HPDE6-E6E7 (cell line): ENCODE results near the gene LYSMD2.
A peak's percentile ranks its signal among the peaks of the same experiment; 100 is the strongest.

Source experiments
- DNase-seq: peaks from one replicate; pipeline ENCODE4 v3.0.0; 2011; ENCODE audit warnings: missing footprints; ENCODE audit errors: extremely low spot score

Gene LYSMD2

DNA sequence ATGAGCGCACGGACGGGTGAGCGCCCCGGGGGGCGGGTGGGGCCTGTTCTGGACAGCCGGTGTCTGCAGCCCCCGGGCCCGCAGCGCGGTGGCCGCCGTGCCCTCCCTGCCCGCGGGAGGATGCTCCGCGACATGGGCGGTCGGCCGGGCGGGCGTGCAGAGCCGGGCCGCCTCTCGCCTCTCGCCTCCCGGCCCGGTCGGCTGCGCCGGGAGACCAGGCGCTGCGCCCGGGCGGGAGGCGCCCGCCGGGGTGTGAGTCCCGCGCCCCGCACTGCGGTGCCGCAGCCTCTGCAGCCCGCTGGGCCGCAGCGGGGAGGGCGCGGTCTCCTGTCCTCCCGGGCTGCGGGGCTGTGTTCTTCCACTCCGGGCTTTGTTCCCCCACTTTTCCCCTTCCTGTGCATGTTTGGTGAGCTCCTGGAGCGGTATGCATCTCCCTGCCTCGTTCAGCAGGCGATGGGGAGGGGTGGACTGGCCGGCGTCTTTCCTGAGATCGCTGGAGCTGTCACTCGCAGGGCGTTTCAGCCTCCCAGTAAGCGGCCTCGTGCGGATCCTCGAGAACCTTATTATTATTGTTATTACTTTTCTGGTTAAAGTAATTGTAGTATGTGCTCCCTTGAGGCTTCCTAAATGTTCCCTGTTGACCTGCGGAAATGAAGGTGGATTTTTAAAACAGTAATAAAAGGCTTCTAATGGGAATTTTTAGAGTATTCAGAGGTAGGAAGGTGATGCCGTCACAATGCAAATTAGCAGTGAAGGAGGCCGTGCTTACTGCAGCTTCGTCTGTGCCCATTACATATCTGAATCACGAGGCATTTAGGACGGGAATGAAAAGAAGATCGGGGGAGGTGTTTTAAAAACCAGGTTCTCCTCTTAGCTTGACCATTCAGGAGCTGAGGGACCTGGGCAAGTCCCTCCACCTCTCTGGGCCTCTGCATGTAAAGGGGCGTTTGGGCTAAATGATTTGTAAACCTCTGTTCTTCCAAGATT lies 14.5 kb upstream of the LYSMD2 start:
- DNase-seq, result no peak

DNA sequence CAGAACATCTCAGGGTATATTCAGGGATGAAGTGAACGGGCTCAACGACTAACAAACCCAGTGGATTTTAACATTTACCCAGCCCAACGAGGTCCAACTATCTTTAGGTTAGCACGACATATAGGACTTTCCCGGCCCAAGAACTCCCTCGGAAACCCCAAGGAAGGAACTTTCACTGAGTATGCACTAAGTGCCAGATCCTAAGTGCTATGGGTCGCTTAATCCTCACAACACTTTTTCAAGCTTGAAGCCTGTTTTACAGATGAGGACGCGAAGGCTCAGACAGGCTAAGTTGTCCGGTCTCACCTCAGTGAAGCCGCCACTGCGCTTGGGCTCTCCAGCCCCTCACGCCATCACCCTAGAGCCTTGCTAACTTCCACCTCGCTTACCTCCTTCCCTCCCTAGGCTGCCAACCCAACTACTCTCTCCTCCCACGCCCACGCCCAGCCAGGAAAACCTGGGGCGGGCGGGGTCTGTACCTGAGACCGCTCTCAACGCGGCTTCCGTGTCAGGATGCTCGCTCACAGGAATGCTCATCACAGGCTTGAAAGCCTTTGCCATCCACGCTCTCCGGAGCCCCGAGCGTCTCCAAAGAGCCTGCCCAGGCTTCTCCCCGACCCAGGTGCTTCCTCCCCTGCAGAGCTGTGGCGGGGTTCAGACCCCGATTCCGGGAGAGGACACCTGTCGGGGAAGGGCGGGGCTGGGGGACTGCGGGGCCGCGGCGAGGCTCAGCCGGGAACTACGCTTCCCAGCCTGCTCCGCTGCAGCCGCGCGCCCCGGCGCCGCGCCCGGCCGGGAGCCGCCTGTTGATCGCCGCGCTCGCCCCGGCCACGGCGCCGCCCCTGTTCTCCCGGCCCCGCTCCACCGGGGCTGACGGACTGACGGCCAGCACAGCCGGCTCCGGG lies 13.6 kb upstream of the LYSMD2 start, which contains the start of gene TMOD2:
TSS of gene TMOD2 (plus strand) at position 806 of the 905 bp plus-strand sequence. CDS start 14,845 bp downstream, outside the sequence.
- peak; percentile 49 for DNase-seq

DNA sequence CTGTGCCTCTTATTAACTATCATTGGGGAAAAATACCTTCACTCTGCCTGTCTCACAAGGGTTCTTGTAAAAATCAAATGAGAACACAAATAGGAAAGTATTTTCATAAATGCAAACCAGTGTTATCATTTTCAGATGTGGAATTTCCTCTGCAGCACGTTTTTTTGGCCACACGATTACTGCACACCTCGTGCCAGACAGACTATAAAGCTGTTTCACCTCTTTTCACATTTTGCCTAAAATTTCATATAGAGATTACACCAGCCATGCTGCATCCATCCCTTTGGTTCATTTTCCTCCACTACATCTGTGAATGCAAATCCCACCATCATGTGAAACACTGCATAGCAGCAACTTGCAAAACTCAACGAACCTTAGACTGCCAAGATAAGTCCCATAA lies 12.7 kb upstream of the LYSMD2 start:
- no peak for DNase-seq

DNA sequence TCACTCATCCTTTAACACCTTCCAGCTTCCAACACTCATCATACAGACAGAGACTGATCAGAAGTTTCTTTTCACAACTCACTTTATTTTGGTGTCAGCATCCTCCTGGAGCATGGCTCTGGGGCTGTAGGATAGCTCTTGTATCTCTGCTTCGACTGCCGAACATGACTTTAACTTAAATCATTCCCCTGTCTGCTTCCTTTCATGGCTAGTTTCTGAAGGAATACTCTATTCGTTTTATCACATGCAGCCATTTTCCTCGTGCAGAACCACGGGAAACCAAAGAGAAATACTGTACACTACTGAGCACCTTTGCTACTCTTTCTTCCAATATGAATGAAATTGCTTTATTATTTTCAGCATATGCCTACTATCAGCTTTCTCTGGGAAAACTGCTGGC lies 11.9 kb upstream of the LYSMD2 start:
- DNase-seq, result no peak

DNA sequence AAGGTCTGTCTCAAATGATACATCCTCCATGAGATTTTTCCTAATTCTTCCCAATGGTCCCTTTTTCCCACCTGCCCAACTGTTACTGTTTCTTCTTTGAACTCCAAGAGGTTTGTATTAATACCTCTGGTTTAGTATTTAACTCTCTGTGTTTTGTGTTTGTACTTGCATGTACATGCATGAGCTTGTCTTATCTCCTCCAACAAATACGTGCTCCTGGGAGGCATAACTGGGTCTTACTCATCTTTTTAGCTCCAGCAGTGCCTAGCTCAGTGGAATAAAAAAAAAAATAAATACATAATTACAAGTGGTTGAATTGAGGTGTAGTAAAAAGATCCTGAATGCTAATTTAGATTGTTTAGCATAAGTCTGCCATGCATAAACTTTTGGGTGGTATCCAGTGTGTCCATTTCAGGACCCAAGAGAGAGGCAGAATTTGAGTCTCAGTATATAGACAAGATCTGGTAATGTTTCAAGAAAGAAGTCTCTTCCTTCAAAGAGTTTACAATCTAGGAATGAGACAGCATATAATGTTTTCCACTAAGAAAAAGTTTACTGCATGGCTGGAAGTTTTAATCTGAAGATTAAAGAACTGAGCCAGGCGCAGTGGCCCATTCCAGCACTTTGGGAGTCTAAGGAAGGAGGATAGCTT lies 1.7 kb upstream of the LYSMD2 start:
- peak; percentile 73 for DNase-seq

DNA sequence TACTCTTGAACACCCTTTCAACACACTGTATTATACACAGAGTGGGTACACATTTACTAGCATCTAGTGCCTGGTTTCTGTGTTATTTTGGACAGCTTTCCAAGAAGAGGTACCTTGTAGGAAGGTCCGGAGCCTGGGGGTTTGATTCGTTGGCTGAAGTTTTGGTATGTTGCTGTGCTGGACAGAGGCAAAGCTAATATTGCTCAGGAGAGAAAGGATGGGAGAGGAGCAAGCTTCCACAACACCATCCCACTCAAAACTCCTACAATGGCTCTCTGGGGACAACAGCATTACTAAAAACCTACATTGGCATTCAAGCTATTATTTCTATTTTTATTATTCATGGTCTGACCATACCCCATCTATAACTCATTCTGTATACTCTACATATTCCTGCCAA lies 1.1 kb upstream of the LYSMD2 start:
- no peak for DNase-seq

DNA sequence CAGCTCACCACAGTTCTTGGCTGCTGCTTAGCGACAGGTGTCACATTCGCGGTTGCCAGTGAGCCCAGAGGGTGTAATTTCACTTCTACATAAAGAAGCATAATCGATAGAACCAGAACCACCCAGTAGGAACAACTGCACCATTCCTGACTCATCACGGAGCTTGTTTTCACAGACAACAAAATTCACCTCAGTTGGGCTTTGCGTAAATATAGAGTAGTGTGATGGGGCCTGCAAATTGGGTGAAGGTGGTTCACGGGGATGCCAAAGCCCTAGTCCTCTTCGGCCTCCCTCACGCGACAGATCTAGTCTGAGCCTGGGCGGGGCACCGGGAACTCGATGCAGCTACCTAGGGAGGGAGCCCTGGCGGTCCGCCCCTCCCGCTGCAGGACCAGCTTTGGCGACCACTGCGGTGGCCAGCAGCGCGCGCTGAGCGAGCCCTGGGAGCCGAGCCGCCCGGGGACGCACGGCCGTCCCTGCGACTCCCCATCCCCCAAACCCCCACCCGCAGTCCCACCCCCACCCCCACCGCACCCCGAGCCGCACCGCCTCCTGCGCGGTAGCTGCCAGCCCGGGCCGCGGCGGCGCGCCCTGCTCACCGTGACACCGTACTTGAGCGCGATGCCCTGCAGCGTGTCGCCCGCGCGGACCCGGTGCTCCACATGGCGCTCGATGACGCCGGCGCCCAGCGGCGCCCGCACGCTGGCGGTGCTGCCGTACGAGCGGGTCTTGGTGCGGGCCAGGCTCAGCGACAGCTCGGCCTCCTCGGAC lies 519 bp downstream of the LYSMD2 start:
- DNase-seq, result no peak

DNA sequence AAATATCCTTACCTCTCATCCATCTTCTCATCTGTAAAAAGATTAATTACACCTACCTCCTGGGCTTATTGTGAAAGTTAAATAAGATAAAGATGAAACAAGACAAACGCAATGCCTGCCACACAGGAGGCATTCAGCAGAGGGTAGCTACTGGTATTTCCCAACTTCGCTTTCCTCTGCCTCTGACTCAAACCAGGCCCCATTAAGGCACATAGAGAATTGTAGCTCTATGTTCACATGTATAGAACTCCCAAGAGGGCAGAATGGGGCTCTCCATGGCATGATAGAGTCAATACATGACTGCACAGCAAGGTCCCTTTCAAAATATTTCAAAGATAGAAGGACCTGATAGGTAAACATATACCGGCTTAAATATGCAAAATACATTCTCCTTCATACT lies 1.4 kb downstream of the LYSMD2 start:
- DNase-seq, result no peak

DNA sequence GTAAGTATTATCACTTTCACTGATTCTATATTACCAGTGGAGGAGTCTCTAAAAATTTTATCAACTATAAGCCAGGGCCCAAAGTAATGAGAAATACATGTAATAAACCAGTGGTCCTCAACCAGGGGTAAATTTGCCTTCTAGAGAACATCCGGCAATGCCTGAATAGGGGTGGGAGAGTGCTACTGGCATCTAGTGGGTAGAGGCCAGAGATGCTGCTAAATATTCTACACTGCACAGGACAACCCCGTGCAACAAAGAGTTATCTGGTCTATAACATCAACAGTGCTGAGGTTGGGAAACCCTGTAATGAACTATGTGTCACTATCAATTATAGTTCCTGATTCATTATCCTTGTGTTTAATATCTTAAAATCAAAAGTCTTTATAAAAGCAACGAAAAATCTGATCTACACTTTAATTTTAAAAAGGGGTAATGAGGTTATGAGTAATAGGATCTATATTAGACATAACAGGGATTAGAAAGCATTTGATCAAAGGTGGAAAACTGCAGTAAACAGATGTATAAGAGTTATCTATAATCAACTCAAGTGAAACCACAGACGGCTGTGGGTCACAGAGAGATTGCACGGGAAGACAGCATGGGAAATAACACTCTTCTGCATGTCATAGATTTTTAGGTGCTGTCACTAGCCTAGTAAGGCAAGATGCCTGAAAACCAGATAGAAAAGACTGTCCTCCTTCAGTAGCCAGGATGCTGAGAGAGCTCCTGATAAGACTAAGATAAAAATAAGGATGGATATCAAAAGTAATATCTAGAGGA lies 2.0 kb downstream of the LYSMD2 start:
- DNase-seq, result no peak

DNA sequence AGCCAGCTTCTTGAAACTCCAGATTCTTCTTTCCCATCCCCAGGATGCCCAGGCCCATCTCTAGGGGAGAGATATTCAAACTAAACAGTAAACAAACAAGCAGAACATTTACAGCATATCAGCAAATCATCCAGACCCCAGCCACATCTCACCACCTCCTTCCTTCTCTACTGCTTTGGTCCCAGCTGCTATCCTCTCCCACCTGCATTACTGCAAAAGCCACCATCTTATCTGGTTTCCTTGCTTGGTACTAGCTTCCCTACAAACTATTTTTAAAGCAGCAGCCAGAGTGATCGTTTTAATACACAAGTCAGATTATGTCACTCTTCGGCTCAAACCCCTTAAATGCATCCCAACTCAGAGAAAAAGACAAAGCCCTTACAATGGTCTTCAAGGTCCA lies 4.8 kb downstream of the LYSMD2 start:
- no peak for DNase-seq

DNA sequence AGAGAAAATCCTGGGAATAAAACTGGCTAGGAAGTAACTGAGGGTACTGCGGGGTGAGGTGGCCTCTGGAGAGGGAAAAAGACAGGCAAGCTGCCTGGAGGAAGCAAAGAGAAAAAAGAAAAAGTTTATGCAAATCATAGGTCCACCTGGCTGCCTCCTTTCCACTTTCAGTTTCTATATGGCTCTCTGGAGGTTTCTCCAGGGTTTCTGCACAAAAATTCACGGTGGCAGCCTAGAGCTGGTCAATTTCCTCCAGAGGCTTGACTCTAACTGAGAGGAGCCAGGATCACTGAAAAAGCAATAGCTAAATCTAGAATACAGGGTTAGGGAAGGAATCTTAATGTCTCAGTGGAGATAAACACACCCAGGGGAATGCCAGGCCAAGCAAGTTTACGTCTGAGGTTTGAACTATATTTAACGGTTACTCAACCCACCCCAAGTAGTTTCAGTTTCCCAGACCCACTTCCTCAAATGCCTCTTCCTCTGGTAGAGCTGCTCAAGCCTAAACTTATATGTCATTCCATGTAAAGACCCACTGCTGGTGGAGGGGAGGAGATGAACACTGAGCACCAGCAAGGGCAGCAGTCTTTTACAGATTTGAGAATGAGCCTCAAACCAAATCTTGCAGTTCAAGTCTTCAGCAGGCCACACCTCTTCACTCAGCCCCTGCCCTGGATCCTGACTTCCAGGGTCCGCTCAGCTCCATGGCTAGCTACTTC lies 5.7 kb downstream of the LYSMD2 start:
- DNase-seq, result no peak

DNA sequence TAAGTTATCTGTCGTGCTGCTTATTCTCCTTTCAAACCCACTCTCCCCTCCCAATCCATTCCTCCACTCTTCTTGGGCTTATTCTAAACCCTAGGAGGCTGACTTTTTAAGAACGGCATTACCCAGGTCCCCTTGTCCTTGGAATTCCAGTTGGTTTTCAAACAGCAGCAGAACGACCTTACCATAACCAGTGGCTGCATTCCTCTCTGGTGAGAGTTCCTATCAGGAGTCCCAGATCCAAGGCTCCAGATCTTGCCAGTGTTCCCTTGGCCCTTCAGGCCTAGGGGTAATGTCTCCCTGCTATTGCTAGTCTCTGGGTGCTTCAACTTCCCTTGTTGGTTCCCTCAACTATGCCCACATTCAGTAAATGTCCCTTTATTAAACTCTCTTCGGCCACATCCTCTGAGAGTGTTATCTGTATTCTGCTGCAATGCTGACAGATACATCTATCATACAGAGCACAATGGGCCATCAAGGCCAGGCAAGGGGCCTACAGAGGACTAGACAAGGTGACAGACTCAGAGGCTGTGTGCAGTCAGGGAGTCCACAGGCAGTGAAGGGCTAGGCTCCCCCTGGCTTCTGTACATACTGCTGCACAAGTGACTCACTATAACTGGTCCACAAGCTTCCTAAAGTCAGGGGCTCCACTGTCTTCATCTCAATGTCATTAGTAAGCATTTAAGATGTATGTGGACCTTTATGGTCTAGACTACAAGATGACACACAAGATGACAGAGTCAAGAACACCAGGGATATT lies 10.1 kb downstream of the LYSMD2 start:
- no peak for DNase-seq

DNA sequence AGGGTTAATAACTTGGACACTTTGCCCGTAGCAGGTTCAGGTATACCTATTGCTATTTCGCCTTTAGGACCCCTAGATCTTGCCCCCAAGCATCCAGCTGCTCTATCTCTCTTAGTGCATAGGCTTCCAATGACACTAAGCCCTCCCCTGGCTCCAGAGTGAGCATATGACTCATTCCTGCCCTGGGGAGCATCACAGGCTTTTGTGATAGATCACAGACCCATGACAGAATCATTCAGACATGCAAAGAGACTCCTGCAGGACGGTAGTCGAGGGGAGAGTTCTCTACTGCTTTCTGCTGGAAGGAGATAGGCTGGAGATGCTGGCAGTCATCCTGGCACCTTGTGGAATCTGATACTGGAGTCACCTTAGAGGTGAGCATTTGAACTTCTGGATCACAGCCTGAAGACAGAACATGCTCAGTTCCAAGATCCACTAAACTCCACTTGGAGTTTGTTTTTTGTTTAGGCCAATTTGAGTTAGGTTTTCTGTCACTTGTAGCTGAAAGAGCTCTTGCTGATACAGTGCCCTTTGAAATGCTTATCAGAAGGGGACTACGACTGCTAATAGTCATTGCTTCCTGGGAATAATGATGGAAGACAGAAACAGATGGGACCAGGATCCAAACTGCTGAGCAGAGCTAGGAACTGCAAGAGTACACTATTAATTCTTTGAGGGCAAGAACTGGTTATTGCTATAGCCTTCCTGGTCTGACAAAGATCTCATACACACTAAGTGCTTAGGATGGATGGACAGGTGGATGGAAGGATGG lies 11.0 kb downstream of the LYSMD2 start:
- peak; percentile 94 for DNase-seq

DNA sequence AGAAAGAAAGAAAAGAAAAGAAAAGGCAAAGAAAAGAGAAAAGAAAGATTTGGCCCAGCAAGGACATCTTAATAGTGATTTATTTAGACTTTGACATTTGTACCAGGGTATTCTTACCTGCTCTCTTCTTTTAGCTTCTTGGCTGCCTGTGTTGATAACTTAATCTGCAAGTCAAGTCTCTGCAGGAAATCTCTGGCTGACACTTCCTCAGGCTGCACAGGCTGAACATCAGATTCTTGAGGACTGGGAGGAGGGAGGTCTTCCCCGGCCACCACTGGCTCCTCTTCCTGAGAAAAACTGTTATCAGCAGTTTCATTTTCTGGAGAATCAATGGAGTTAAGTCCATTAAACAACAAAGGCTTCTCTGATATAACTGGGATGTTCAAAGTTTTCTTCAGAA lies 12.8 kb downstream of the LYSMD2 start:
- DNase-seq, result no peak

DNA sequence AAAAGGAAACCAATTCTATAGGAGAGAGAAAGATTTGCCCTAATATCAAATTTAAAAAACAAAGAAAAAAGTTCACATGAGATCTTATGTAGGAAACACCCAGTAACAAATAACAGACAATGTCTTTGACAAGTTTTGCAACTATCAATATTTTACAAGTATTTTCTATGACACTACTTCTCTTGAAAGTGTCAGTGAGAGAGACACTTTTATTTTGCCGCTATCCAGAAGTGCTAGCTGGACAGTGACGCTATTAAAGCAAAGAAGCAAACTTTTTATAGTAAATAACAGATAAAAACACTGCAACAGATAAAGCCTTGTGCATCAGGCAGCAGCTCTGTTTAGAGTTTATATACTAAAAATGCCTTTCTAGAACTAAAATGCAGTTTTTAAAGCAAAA lies 13.3 kb downstream of the LYSMD2 start:
- no peak for DNase-seq

DNA sequence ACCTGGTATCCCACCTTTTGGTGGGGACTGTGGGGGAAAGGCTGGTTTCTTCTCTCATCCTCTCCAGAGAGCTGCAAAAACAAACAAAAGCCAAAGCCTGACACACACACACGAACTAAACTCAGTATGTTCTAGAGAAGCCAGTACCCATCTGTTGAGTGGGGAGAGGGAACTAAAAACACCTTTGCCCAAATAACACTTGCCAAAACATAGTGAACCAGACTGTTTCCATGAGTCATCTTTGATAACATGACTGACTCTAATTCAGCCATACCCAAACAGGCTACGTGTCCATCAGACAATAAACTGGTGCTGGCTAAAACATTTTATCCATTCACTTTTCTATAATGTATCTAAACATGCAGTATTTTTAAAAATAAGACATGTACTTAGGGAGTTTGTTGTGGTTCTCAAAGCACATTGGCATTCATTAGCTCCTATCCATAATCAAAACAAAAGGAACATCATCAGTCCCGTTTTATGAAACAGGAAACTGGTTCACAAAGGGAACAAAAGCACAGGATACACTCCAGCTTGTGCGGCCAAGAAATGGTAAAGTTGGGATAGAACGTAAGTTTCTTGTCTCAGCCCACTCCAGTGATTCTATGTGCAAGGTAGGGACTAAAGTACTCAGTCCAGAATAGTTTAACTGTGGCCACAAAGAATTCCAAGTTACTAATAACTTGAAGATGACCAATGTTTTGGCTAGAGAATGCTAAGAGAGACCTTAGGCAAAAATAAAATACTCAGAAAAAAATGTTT lies 16.1 kb downstream of the LYSMD2 start:
- no peak for DNase-seq

DNA sequence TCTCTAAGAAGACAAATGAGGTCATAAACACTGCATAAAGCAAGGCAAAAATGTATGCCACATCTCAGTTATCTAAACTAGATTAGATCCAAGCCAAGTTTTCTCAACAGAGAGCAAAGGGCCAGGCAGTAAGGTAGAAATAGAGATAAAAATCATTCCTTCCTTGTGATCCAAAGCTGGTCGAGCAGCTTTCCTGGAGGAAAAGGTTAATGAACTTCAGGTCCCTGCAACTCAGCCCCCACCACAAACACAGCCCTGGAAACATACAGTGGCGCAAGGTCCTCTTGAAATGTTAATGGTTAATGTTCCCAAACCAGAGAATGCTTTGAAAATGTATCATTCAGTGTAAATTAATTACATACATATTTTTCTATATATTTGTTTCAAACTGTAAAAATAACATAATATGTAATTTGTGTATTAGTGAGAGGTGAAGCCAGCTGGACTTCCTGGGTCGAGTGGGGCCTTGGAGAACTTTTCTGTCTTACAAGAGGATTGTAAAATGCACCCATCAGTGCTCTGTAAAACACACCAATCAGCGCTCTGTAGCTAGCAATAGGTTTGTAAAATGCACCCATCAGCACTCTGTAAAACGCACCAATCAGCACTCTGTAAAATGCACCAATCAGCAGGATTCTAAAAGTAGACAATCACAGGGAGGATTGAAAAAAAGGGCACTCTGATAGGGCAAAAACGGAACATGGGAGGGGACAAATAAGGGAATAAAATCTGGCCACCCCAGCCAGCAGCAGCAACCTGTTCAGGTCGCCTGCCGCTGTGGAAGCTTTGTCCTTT lies 17.1 kb downstream of the LYSMD2 start:
- DNase-seq, result no peak
